AG09309 (cell line): Measurements from ENCODE around the gene HSPA1B.
"Not testable (repeated sequence)": the region's sequence is repeated elsewhere in the genome, so short reads cannot be mapped to it uniquely, and the experiment has no call there.

ENCODE experiments used
- DNase-seq: peaks from one replicate; pipeline ENCODE4 v3.0.0-alpha.2; 2010; ENCODE audit warnings: low read depth
- H3K4me3 ChIP-seq: 2 replicates; pipeline ENCODE4 v1.5.1; 2011; ENCODE audit warnings: mild to moderate bottlenecking, low read depth, low read length, moderate library complexity; ENCODE audit not compliant: control insufficient read depth
- TF ChIP-seq, protein P1 (sequence below): IDR thresholded peaks from 2 replicates; pipeline ENCODE4 v1.5.1; 2011; ENCODE audit warnings: mild to moderate bottlenecking, low read depth, low read length, inconsistent platforms; ENCODE audit not compliant: insufficient read depth, control insufficient read depth; ENCODE audit errors: missing control alignments

Gene HSPA1B

DNA sequence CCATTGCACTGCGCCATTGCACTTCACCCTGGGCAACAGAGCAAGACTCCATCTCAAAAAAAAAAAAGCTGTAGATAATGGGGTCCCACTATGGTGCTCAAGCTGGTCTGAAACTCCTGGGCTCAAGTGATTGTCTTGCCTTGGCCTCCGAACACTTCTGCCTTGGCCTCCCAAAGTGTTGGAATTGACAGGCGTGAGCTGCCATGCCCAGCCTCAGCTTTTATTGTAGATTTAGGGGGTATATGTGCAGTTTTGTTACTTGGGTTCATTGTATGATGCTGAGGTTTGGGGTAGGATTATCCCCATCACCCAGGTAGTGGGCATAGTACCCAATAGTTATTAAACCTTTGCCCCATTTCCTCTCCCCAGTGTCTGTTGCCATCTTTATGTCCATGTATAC is 11.4 kb downstream of the HSPA1B start:
- H3K4me3 ChIP-seq = no peak overlapping the region
- TF ChIP-seq, protein P1, sequence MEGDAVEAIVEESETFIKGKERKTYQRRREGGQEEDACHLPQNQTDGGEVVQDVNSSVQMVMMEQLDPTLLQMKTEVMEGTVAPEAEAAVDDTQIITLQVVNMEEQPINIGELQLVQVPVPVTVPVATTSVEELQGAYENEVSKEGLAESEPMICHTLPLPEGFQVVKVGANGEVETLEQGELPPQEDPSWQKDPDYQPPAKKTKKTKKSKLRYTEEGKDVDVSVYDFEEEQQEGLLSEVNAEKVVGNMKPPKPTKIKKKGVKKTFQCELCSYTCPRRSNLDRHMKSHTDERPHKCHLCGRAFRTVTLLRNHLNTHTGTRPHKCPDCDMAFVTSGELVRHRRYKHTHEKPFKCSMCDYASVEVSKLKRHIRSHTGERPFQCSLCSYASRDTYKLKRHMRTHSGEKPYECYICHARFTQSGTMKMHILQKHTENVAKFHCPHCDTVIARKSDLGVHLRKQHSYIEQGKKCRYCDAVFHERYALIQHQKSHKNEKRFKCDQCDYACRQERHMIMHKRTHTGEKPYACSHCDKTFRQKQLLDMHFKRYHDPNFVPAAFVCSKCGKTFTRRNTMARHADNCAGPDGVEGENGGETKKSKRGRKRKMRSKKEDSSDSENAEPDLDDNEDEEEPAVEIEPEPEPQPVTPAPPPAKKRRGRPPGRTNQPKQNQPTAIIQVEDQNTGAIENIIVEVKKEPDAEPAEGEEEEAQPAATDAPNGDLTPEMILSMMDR = no peak

DNA sequence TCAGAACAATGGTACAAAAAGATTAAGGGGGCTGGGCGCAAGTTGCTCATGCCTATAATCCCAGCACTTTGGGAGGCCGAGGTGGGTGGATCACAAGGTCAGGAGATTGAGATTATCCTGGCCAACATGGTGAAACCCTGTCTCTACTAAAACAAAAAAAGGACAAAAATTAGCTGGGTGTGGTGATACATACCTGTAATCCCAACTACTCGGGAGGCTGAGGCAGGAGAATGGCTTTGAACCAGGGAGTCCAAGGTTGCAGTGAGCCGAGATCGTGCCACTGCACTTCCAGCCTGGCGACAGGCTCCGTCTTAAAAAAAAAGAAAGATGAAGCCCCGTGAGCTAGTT is 12.2 kb downstream of the HSPA1B start:
- DNase-seq, H3K4me3 ChIP-seq: not testable (repeated sequence)

More for the DNA sequence above, 11.4 kb downstream of the HSPA1B start:
- no peak for DNase-seq

DNA sequence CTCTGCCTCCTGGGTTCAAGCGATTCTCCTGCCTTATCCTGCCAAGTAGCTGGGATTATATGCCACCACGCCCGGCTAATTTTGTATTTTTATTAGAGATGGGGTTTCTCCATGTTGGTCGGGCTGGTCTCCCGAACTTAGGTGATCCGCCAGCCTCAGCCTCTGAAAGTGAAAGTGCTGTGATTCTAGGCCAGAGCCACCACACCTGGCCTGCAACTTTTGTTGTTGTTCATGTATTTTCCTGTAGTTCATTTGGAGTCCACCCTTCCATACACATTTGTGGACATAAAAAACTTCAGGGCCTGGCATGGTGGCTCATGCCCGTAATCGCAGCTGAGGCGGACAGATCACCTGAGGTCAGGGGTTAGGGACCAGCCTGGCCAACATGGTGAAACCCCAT is 14.5 kb downstream of the HSPA1B start:
- TF ChIP-seq, protein P1 = no peak
- H3K4me3 ChIP-seq = no peak overlapping the region
- DNase-seq = no peak

DNA sequence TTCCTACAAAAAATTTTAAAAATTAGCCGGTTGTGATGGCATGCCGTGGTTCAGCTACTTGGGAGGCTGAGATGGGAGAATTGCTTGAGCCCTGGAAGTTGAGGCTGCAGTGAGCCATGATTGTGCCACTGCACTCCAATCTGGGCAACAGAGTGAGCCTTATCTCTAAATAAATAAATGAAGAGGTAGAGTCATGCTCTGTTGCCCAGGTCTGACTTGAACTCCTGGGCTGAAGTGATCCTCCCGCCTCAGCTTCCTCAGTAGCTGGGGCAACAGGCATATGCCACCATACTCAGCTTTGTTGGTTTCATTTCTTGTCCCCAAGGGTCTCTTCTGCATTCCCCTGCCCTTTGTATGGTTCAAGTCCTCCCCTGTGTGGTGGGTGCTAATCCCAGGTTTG is 17.0 kb downstream of the HSPA1B start:
- no peak for DNase-seq
- TF ChIP-seq, protein P1 = no peak
- H3K4me3 ChIP-seq = no peak overlapping the region

DNA sequence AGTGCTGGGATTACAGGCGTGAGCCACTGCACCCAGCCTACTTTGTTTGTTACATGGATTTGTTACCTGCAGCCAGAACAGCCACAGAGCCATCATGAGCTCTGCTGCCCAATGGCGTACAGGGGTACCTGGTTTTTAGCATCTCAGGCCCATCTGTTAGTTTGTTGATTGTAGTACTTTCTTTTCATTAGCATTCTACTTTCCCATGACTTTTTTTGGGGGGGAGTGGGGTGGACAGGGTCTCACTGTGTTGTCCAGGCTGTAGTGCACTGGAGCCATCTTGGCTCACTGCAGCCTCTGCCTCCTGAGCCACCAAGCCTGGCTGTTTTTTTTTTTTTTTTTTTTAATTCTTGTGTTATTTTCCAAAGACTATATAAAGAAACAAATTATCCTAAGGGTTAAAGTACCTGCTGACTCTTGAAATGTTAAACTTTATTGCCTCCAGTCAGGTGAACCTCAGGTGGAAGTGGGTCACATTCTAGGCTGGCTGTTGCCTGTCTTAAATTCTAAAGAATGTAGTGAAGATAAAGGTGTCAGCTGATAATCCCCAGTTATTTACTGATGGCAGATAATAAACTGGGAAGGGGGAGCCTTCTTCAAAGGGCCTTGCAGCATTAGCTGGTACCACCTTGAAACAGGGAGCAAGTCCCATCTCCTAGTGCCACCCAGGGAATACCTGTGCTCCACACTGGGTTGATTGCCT is 19.9 kb downstream of the HSPA1B start:
- H3K4me3 ChIP-seq = no peak overlapping the region
- TF ChIP-seq, protein P1 = no peak
- DNase-seq = no peak

DNA sequence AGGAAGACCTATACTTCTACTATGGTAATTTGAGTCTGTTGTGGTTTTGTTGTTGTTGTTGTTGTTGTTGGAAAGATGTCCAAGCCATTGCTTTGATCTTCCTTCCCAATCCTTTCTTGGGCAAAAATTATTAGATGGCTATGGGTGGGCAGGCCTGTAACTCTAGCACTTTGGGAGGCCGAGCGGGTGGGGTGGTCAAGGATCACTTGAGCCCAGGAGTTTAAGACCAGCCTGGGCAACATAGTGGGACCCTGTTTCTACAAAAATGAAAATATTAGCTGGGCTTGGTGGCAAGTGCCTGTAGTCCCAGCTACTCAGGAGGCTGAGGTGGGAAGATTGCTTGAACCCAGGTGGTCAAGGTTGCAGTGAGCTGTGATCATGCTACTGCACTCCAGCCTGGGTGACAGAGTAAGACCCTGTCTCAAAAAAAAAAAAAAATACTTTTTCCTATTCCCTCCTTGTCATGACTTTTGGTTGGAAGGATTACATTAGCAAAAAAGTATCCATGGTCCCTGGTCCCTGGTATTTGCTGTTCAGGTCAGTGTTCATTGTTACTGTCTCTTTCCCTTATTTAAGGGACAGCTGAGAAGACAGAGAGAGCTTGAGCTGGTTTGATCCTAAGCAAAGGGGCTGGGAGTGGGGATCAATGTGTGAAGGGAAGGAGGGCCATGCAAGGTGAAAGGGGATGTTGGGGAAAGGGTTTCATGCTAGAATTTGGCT is 23.4 kb downstream of the HSPA1B start:
- no peak for DNase-seq
- TF ChIP-seq, protein P1 = no peak
- H3K4me3 ChIP-seq = no peak overlapping the region

DNA sequence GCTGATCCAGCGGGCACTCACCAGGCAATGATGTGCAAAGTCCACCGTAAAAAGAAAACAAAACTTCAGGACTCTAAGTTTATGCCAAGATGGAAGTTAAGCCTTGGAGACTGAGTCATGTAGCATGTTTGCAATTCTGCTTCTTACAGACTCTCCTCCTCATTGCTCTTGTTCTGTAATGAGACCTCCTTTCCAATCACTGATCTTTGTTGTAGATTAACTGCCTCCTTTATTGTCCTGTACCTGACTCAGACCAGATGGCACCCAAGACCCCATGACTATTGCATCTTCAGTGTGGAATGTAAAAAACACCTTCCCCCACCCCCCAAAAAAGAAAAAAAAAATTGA is 23.9 kb downstream of the HSPA1B start:
- TF ChIP-seq, protein P1 = no peak
- H3K4me3 ChIP-seq = no peak overlapping the region
- no peak for DNase-seq

DNA sequence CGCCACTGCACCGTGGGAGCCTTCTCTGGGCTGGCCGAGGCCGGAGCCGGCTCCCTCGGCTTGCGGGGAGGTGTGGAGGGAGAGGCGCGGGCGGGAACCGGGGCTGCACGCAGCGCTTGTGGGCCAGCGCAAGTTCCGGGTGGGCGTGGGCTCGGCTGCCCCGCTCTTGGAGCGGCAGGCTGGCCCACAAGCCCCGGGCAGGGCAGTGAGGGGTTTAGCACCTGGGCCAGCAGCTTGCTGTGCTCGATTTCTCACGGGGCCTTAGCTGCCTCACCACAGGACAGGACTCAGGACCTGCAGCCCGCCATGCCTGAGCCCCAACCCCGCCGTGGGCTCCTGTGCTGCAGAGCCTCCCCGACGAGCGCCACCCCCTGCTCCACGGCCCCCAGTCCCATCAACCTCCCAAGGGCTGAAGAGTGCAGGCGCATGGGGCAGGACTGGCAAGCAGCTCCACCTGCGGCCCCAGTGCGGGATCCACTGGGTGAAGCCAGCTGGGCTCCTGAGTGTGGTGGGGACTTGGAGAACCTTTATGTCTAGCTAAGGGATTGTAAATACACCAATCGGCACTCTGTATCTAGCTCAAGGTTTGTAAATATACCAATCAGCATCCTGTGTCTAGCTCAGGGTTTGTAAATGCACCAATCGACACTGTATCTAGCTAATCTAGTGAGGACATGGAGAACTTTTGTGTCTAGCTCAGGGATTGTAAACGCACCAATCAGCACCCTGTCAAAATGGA is 24.6 kb downstream of the HSPA1B start:
- not testable (repeated sequence) for DNase-seq, H3K4me3 ChIP-seq

DNA sequence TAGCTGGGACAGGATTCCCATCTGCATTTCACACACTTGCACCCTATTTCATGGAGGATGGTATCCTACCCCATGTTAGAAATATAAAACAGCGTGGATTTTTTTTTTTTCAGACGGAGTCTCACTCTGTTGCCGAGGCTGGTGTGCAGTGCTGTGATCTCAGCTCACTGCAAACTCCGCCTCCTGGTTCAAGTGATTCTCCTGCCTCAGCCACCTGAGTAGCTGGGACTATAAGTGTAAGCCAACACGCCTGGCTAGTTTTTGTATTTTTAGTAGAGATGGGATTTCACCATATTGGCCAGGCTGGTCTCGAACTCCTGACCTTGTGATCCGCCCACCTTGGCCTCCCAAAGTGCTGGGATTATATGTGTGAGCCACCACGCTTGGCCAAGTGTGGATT is 30.2 kb downstream of the HSPA1B start:
- DNase-seq = not testable (repeated sequence)

More for the DNA sequence above, 30.2 kb downstream of the HSPA1B start:
- not testable (repeated sequence) for H3K4me3 ChIP-seq
